Activated T-helper 1 cell treated with anti-CD3 and anti-CD28 coated beads, Interleukin-12 subunit alpha, Interleukin-12 subunit beta, Interleukin-2, Interleukin-4 antibody, amounts not matched to agents 30 ng/mL and 10 ng/mL and 1 ng/mL, durations not matched to agents 14 hours and 24 hours and 36 hours (primary cell): ENCODE data around the gene SH2B2. TPM values are rescaled to one million over a fixed set of nuclear protein-coding genes. Genes with fewer than 3 reads are reported as not detected.

Experiments used
- DNase-seq: peaks from one replicate; pipeline ENCODE4 v3.0.0; 2021; ENCODE audit warnings: low spot score
- H3K27ac Mint-ChIP-seq: one replicate; pipeline ENCODE4 v1.8.0; 2021; ENCODE audit warnings: mild to moderate bottlenecking, mixed read lengths
- H3K27me3 Mint-ChIP-seq: one replicate; pipeline ENCODE4 v1.8.0; 2022; ENCODE audit warnings: mild to moderate bottlenecking, moderate library complexity, mixed read lengths; ENCODE audit not compliant: insufficient read depth
- H3K36me3 Mint-ChIP-seq: one replicate; pipeline ENCODE4 v1.8.0; 2021; ENCODE audit warnings: low read depth, mixed read lengths
- H3K4me1 Mint-ChIP-seq: one replicate; pipeline ENCODE4 v1.8.0; 2021; ENCODE audit warnings: low read depth, mixed read lengths
- H3K4me3 Mint-ChIP-seq: one replicate; pipeline ENCODE4 v1.8.0; 2021; ENCODE audit warnings: mild to moderate bottlenecking, moderate library complexity, mixed read lengths
- H3K9me3 Mint-ChIP-seq: one replicate; pipeline ENCODE4 v1.8.0; 2021; ENCODE audit warnings: mixed read lengths
- intact Hi-C: fragments of 100-400 bp; cut with micrococcal nuclease; formaldehyde crosslinking; loops from one replicate; pipeline ENCODE4 v1.15.1; 2024
- total RNA-seq: library from RNA; stranded (reverse); gene quantifications from 2 replicates; pipeline ENCODE4 v1.2.3, GENCODE V29; 2022

Gene SH2B2
- total RNA-seq, 1 donor from 2014 or later = 2.6 TPM

DNA sequence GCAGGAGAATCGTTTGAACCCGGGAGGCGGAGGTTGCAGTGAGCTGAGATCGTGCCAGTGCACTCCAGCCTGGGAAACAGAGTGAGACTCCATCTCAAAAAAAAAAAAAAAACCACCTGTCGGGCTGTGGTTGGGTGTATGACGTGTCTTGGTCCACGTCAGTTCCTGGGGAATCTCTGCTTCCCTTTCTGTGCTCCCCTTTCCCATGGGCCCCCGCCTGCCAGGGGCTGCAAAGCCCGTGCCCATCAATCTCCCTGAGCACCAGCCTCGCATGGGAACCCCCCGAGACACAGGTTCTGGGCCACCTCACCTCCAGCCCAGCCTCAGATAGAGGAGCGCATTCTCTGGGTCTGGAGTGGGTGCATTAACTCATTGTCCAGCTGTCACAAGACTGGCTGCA is 2.3 kb upstream of the SH2B2 start:
- intact Hi-C loops = no loop called here
- H3K36me3 Mint-ChIP-seq = no peaks in the 10 kb centered on the region
- DNase-seq = no peak
- no peak overlapping the region for H3K27ac Mint-ChIP-seq
- peak overlapping the region; percentile 70 for H3K4me3 Mint-ChIP-seq
- H3K4me1 Mint-ChIP-seq = peaks cover 20% of the 10 kb centered on the region
- no peaks in the 10 kb centered on the region for H3K9me3 Mint-ChIP-seq
- peaks cover 27% of the 10 kb centered on the region for H3K27me3 Mint-ChIP-seq

DNA sequence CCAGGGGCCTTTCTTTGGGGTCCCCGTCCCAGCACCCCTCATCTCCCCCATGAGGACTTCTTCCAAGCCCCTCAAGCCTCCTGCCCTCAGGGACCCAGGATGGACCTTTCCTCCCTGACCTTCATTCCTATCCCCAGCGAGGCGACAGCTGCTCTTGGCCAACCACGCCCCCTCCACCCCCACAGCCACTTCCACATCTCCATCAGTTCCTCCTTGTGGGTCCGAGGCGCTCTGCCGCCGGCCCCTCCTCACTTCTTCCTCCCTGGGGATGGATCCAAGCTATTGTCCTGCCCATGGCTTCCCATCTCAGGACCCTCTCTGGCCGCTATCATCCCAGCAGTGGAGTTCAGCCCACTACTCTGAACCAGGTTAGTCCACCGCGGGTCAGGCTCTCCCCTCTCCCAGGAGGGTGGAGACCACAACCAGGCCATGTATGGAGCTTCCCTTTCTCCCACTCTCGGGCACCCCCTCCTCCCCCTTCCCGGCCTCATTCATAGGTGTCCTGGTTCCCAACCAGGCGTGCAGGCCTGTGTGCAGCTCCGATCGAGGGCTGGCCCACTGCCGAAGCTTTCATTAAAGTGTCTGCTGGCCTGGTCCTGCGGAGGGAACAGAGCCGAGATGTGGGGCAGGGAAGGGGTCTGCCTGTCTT is 1.7 kb upstream of the SH2B2 start:
- intact Hi-C loops = loop anchor here (5.0 kb wide), 1 partner anchor 177 kb away; the partner anchor contains the start of genes ALKBH4 and LRWD1
- Mint-ChIP-seq H3K27ac (no peak overlapping the region), H3K4me1 (peaks cover 20% of the 10 kb centered on the region), H3K27me3 (peaks cover 28% of the 10 kb centered on the region), H3K4me3 (peak overlapping the region; percentile 70), H3K36me3 (no peaks in the 10 kb centered on the region), H3K9me3 (no peaks in the 10 kb centered on the region)
- DNase-seq = no peak

DNA sequence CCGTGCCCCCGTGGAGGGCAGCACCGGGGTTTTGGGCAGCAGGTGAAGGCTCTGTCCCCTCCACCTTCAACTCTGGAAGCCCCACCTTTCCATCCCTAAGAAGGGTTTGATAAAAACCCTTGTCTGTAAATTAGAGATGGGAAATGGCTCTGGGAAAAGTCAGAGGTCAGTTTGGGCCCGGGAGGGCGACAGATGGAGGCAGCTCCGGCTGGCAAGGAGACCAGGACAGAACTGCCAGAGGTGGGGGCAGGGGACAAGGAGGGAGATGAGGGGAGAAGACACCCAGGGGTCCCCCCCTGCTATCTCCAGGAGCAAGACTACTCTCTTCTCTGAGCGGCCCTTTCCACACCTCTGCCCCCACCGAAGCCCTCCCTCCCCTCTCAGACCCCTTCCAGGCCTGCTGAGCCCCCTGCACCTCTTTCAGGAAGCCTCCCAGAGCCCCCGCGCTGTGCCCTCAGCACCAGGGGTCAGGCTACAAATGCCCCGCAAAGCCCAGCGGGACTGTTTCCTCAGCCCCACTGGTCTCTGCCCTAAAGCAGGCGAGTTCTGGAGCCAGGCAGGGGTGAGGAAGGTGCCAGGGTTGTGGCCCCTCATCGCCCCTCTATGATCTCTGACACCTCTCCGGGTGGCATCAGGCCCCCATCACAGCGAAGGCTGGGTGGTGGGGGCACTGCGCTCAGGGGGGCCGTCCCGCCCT is 980 bp upstream of the SH2B2 start:
- Mint-ChIP-seq H3K27me3 (peaks cover 28% of the 10 kb centered on the region), H3K4me3 (peak overlapping the region; percentile 70), H3K36me3 (no peaks in the 10 kb centered on the region), H3K4me1 (peaks cover 20% of the 10 kb centered on the region), H3K9me3 (no peaks in the 10 kb centered on the region), H3K27ac (no peak overlapping the region)
- DNase-seq = no peak
- intact Hi-C loops = loop anchor here (5.0 kb wide), 1 partner anchor 177 kb away; the partner anchor contains the start of genes ALKBH4 and LRWD1

DNA sequence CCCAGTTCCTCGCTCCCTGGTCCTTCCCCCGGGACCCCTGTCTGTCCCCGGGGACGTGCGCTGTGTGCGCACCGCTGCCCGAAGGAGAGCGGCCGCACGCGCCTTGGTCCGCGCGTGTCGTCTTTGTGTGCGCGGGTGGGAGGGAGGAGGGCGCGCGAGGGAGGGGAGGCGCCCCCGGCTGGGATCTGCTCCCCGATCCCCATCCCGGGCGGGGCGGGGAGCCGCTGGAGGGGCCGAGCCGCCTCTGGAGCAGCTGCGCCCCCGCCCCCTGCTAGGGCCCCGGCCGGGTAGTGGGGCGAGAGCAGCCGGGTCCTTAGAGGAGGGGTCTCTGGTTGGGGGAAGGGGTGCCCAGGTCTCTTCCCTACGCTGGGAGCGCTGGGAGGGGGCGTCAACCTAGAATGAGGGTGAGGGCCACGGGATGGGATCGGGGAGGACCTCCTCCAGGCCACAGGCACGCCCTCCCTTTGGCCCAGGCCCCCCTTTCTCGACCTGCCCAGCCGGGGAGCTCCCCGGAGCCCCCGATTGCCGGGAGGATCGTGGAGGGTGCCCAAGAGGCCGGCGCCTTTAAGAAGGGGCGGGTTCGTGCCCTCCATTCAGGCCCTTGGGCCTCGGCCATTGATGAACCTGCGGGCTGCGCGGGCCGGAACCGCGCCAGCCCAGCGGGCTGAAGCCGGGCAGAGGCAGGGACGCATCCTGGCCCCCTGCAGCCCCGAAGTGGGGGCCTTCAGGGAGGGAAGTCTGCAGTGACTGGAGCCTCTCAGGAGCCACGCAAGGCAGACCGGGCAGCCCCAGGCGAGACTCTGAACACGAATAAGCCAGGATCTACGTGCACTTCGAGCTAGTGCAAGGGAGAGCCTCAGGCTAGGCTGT is 678 bp downstream of the SH2B2 start:
- Mint-ChIP-seq H3K4me1 (peaks cover 29% of the 10 kb centered on the region), H3K36me3 (no peaks in the 10 kb centered on the region), H3K4me3 (peak overlapping the region; percentile 47), H3K27me3 (peaks cover 32% of the 10 kb centered on the region), H3K27ac (no peak overlapping the region), H3K9me3 (no peaks in the 10 kb centered on the region)
- intact Hi-C loops = loop anchor here (1.0 to 5.0 kb wide), 2 partner anchors 76 to 175 kb away; partner anchors contain the start of genes ALKBH4 and LRWD1
- no peak for DNase-seq

DNA sequence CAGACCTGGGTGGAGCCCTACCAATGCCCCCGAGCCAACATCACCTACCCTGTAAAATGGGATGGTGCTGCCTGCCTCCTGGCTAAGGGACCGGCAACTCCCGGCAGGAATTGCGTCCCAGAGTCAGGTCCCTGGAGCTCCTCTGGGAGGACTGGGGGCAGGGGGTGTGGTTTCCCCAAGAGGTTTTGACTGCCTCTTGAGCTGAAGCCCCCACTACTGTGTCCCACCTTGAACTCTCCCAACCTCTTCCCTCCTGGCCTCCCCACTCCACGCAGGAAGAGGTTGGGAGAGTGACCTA is 1.3 kb downstream of the SH2B2 start:
- H3K36me3 Mint-ChIP-seq = no peaks in the 10 kb centered on the region
- DNase-seq = no peak
- H3K27ac Mint-ChIP-seq = no peak overlapping the region
- H3K4me1 Mint-ChIP-seq = peaks cover 29% of the 10 kb centered on the region
- intact Hi-C loops = loop anchor here (1.0 to 5.0 kb wide), 2 partner anchors 75 to 174 kb away; partner anchors contain the start of genes ALKBH4 and LRWD1
- peaks cover 32% of the 10 kb centered on the region for H3K27me3 Mint-ChIP-seq
- H3K4me3 Mint-ChIP-seq = no peak overlapping the region
- H3K9me3 Mint-ChIP-seq = no peaks in the 10 kb centered on the region

DNA sequence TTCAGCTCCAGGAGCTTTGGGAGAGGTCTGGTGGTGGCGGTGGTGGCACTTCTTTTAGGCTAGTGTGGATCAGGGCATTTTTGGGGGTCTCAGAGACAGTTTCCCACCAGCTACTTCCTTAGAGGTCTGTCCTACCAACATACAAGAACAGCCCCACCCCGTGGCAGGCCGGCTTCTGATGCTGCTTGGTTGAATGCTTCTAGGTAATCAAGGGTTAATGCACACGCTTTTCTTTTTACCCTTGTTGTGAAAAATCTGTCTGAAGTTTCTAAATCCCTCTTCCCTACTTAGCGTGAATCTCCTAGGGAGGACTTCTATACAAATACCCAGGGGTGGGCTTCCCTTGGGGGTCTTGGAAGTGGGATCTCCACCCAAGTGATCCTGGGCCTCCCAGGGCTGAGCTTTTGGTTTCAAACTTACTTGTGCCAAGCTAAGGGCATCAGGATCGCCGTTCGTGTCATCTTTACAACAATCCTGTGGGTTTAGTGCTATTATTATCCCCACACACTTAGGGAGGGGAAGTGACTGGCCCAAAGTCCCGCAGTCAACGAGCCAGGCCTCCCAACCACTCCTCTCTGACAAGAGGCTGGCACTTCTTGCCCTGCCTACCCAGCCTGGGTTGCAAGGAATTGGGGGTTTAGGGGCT is 1.7 kb downstream of the SH2B2 start:
- Mint-ChIP-seq H3K4me3 (peak overlapping the region; percentile 58), H3K27me3 (peaks cover 31% of the 10 kb centered on the region), H3K9me3 (no peaks in the 10 kb centered on the region), H3K4me1 (peaks cover 29% of the 10 kb centered on the region), H3K27ac (no peak overlapping the region), H3K36me3 (no peaks in the 10 kb centered on the region)
- intact Hi-C loops = loop anchor here (5.0 kb wide), 1 partner anchor 174 kb away; the partner anchor contains the start of genes ALKBH4 and LRWD1
- DNase-seq = no peak

DNA sequence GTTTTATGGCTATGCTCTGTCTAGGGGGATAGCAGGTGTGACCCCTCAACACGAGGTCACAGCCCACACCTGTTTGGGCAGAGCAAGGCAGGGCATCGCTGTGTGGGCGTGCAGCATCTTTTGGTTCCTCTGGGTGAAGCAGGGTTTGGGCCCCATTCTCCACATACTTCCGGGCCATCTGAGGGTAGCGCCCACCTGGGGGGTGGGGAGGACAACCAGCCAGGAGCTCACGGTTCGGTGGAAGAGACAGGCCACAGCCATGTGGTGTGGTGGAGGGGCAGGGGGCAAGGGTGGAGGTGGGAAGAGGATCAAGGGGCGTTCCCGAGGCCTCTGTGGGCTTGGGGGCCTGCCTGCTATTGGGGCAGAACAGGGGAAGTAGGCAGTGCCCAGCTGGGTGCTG is 2.4 kb downstream of the SH2B2 start:
- intact Hi-C loops = loop anchor here (5.0 kb wide), 1 partner anchor 173 kb away; the partner anchor contains the start of genes ALKBH4 and LRWD1
- no peaks in the 10 kb centered on the region for H3K9me3 Mint-ChIP-seq
- DNase-seq = no peak
- H3K4me1 Mint-ChIP-seq = peaks cover 29% of the 10 kb centered on the region
- peaks cover 29% of the 10 kb centered on the region for H3K27me3 Mint-ChIP-seq
- H3K36me3 Mint-ChIP-seq = no peaks in the 10 kb centered on the region
- peak overlapping the region; percentile 58 for H3K4me3 Mint-ChIP-seq
- H3K27ac Mint-ChIP-seq = no peak overlapping the region

DNA sequence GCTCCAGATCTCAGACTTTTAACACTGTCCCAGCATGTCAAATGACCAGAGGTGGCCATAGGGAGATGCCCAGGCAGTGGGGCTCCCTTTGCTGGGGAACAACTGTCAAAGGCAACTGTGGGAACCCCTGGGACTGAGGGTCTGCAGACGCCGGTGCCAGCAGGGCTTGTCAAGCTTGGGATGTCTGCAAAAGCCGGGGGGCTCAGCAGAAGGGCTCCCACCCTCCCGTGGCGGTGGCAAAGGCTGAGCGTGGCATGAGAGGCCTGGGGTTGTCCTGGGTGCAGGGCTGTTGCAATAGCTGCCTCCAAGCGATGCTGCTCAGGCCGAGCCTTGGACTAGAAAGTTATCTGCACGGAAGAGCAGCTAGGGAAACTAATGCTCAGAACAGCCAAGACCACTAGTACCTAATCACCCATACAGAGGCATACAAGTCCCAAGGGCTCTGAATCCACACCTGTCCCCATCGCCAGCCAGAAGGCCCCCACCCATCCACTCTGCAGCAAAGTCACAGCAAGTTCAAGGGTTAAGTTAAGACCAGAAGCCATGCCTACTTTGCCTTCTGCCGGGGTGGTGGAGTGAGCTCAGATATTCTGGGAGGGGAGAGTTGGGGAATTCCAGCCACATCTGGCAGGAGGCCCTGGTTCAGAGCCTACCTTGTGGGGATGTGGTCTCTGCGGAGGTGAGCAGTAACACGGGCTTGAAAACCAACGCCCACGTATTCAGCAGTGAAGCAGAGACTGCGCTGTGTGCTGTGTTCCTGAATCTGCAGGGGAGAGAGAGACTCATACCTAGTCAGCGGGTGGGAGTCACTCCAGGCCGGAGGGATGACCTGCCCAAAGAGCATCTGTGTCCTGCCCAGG is 4.6 kb downstream of the SH2B2 start:
- H3K9me3 Mint-ChIP-seq = no peaks in the 10 kb centered on the region
- peak overlapping the region; percentile 0 for H3K27ac Mint-ChIP-seq
- intact Hi-C loops = no loop called here
- peaks cover 15% of the 10 kb centered on the region for H3K4me1 Mint-ChIP-seq
- no peak for DNase-seq
- H3K4me3 Mint-ChIP-seq = no peak overlapping the region
- H3K36me3 Mint-ChIP-seq = no peaks in the 10 kb centered on the region
- H3K27me3 Mint-ChIP-seq = peaks cover 14% of the 10 kb centered on the region

DNA sequence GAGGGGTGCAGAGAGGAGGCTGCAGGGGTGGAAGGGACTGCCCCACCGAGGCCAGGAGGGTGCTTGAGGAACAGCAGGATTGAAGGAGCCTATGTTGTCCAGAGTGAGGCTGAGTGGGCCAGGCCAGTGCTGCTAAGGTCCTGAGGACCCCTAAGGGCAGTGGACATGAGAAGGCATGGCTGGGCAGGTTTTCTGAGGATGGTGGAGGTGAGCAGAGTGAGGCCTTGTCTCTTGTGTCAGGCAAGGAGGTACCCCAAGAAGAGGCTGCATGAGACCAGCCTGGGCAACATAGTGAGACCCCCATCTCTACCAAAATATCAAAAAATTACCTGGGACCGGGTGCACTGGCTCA is 5.2 kb downstream of the SH2B2 start:
- H3K27me3 Mint-ChIP-seq = peaks cover 14% of the 10 kb centered on the region
- DNase-seq = no peak
- no peaks in the 10 kb centered on the region for H3K36me3 Mint-ChIP-seq
- no peak overlapping the region for H3K4me3 Mint-ChIP-seq
- intact Hi-C loops = no loop called here
- no peaks in the 10 kb centered on the region for H3K9me3 Mint-ChIP-seq
- peak overlapping the region; percentile 0 for H3K27ac Mint-ChIP-seq
- H3K4me1 Mint-ChIP-seq = peaks cover 15% of the 10 kb centered on the region

DNA sequence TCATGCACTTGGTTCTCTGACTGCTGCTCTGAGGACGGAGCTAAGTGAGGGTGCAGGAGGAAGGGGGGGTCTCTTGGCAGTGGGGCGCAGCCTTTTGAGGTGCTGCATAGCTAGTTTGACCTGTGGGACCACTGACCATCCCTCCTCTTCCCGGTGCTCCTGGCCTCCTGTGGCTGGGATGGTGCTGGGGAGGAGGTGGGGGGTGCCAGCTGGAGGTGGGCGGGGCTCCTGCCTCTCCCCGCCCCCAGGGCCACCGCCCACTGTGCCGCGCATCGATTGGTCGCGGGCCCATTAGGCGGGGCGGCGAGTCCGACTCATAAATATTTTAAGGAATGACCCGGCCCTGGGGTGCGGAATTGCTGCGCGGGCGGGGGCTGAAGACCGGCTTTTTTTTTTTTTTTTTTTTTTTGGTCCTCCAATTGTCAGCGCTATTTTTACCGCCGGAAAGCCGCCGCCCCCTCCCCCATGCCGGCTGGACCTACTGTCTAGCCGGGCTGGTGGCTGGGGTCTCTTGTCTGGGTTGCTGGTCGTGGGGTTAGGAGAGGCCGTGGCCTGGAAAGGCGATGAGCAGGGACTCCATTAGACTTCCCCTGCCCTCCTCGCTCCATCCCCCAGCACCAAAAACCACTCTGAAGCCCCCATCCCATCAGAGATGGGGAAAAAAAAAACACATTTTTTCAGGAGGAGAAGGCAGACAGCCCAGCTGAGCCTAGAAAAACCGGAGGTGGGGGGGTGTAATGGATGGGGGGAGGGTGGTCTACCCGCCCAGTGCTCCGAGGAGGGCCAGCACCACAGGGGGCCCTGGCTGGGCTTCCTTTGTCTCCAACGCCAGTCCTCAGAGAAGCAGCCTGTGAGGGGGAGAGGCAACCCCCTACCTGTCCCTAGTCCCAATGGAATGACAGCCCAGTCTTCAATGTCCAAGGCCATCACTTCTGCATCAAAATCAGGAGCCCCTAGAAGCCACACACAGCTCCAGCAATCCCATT is 6.4 kb downstream of the SH2B2 start:
- peaks cover 14% of the 10 kb centered on the region for H3K4me1 Mint-ChIP-seq
- intact Hi-C loops = no loop called here
- no peak overlapping the region for H3K27ac Mint-ChIP-seq
- no peak for DNase-seq
- no peaks in the 10 kb centered on the region for H3K9me3 Mint-ChIP-seq
- no peaks in the 10 kb centered on the region for H3K36me3 Mint-ChIP-seq
- H3K4me3 Mint-ChIP-seq = no peak overlapping the region
- peaks cover 14% of the 10 kb centered on the region for H3K27me3 Mint-ChIP-seq

DNA sequence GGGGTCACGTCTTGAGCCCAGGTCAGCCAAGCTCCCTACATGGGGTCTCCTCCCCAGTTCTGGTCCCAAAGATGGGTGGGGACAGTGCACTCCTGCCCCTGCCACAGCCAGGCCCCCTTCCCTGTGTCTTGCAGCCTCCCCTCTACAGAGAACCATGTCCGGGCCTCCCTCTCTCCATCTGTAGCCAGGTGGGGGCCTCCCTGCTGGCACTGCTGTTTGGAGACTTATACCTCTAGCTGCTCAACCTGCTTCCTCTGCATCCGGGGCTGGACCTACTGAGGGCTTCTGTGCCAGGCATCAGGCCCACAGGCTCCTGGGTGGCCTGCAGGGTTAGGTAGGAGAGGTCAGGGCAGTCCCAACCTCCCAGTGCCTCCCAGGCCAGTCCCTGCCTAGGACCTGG is 7.9 kb downstream of the SH2B2 start:
- intact Hi-C loops = no loop called here
- H3K4me1 Mint-ChIP-seq = peaks cover 9% of the 10 kb centered on the region
- no peak for DNase-seq
- H3K27ac Mint-ChIP-seq = no peak overlapping the region
- no peaks in the 10 kb centered on the region for H3K36me3 Mint-ChIP-seq
- H3K9me3 Mint-ChIP-seq = no peaks in the 10 kb centered on the region
- H3K27me3 Mint-ChIP-seq = peaks cover 4% of the 10 kb centered on the region
- no peak overlapping the region for H3K4me3 Mint-ChIP-seq
